Activated CD4-positive, alpha-beta T cell treated with anti-CD3 and anti-CD28 coated beads, Interleukin-2, amount 10 ng/mL, durations not matched to agents 7 days and 5 days (primary cell): ENCODE data around the gene ZNF546. TPM values are rescaled to one million over a fixed set of nuclear protein-coding genes. Genes with fewer than 3 reads are reported as not detected.

Experiments
- CTCF ChIA-PET: fragments of 350-600 bp; sonication (Branson Sonifier 250); formaldehyde crosslinking; loops from one replicate; lab custom pipeline; 2021; ENCODE audit warnings: antibody characterized with exemption; lab: Charles Lee
- POLR2A ChIA-PET: fragments of 350-600 bp; sonication (Branson Sonifier 250); formaldehyde crosslinking; loops from one replicate; lab custom pipeline; 2021; ENCODE audit warnings: antibody characterized with exemption; lab: Charles Lee
- DNase-seq: peaks from one replicate; pipeline ENCODE4 v3.0.0-alpha.2; 2020
- H3K27ac Mint-ChIP-seq: one replicate; pipeline ENCODE4 v1.8.0; 2021; ENCODE audit warnings: mild to moderate bottlenecking, moderate library complexity, mixed read lengths
- H3K27me3 Mint-ChIP-seq: one replicate; pipeline ENCODE4 v1.8.0; 2021; ENCODE audit warnings: mixed read lengths
- H3K36me3 Mint-ChIP-seq: one replicate; pipeline ENCODE4 v1.8.0; 2021; ENCODE audit warnings: low read depth, mixed read lengths
- H3K4me1 Mint-ChIP-seq: one replicate; pipeline ENCODE4 v1.8.0; 2021; ENCODE audit warnings: mixed read lengths
- H3K4me3 Mint-ChIP-seq: one replicate; pipeline ENCODE4 v1.8.0; 2021; ENCODE audit warnings: mild to moderate bottlenecking, moderate library complexity, mixed read lengths
- H3K9me3 Mint-ChIP-seq: one replicate; pipeline ENCODE4 v1.8.0; 2021; ENCODE audit warnings: mixed read lengths
- total RNA-seq, 2 experiments: library from RNA; stranded (reverse); gene quantifications; one replicate each; pipeline ENCODE4 v1.2.3, GENCODE V29; 2021

Gene ZNF546
- total RNA-seq, 2 experiments from 2014 or later = 6.1 to 8.9 TPM

- Mint-ChIP-seq H3K4me3 (peak overlapping the region; percentile 93), H3K4me1 (peaks cover 53% of the 10 kb centered on the region), H3K9me3 (peaks cover 6% of the 10 kb centered on the region), H3K27ac (peak overlapping the region; percentile 99), H3K27me3 (no peaks in the 10 kb centered on the region), H3K36me3 (peaks cover 36% of the 10 kb centered on the region)
- CTCF ChIA-PET = interaction anchor here (1.0 to 2.2 kb wide), 6 partner anchors 8 to 33 kb away, joined by 4 to 13 read pairs (median 6); partner anchors contain the start of gene ZNF546
- no peak for DNase-seq
- POLR2A ChIA-PET = interaction anchor here (1.9 kb wide), 1 partner anchor 16 kb away, joined by 8 read pairs; no protein-coding TSS in a partner anchor
These were observed 27.6 kb upstream of the ZNF546 start for GRCh38 chr19:39969266-39969665.

- POLR2A ChIA-PET = interaction anchor here (0.9 to 1.9 kb wide), 4 partner anchors 16 to 72 kb away, joined by 3 to 8 read pairs (median 6); partner anchors contain the start of gene ZNF546
- peaks cover 6% of the 10 kb centered on the region for H3K9me3 Mint-ChIP-seq
- peaks cover 56% of the 10 kb centered on the region for H3K4me1 Mint-ChIP-seq
- H3K27ac Mint-ChIP-seq = peak overlapping the region; percentile 99
- peak overlapping the region; percentile 93 for H3K4me3 Mint-ChIP-seq
- CTCF ChIA-PET = interaction anchor here (0.6 to 2.2 kb wide), 25 partner anchors 8 to 1371 kb away, joined by 3 to 14 read pairs (median 4); partner anchors contain the start of genes DYRK1B, FBL and ZNF546
- H3K36me3 Mint-ChIP-seq = peaks cover 42% of the 10 kb centered on the region
- H3K27me3 Mint-ChIP-seq = no peaks in the 10 kb centered on the region
- peak; percentile 15 for DNase-seq
These were observed 27.0 kb upstream of the ZNF546 start for GRCh38 chr19:39969681-39970424.

- ChIA-PET CTCF (interaction anchor here (0.6 to 2.2 kb wide), 26 partner anchors 9 to 1371 kb away, joined by 3 to 14 read pairs (median 4); partner anchors contain the start of genes DYRK1B, FBL, FCGBP and ZNF546), POLR2A (interaction anchor here (0.5 to 1.9 kb wide), 6 partner anchors 17 to 73 kb away, joined by 3 to 8 read pairs (median 4); partner anchors contain the start of gene ZNF546)
- no peak for DNase-seq
- H3K4me1 Mint-ChIP-seq = peaks cover 56% of the 10 kb centered on the region
- peak overlapping the region; percentile 93 for H3K4me3 Mint-ChIP-seq
- H3K9me3 Mint-ChIP-seq = peaks cover 6% of the 10 kb centered on the region
- peaks cover 45% of the 10 kb centered on the region for H3K36me3 Mint-ChIP-seq
- peak overlapping the region; percentile 99 for H3K27ac Mint-ChIP-seq
- H3K27me3 Mint-ChIP-seq = no peaks in the 10 kb centered on the region
These were observed 26.5 kb upstream of the ZNF546 start for GRCh38 chr19:39970425-39970674.

DNA sequence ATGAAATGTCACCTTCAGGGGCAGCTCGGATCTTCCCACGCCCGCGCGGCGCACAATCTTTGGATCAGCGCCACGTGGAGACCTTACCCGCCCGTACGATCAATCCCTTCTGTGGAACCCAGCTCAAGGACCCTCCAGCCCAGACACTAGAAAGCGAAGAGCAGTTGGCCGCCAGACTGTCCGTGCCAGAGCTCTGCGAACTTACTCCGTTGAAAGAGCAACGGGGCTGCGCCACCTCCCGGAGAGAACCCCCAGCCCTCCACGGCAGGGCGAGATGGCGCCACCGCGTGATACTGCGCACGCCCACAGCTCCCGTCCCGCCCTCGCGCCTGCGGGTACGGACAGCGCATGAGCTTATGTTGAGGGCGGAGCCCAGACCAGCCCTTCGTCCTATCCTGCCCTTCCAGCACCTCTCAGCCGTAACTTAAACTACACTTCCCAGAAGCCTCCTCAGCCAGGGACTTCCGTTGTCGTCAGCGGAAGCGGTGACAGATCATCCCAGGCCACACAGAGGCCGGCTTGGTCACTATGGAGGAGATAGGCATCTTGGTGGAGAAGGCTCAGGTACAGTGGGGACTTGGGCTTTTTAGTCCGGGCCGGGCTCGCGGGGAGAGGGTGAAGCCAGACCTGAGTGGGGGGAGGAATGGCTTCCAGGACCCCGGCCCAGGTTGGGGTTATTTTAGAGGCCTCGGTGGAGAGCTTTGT lies 26.0 kb upstream of the ZNF546 start, which contains the start of gene PSMC4:
Gene PSMC4 (plus strand): TSS at position 491 of the 705 bp plus-strand sequence. CDS start 38 bp downstream, at position 529.
- ChIA-PET CTCF (interaction anchor here (0.6 to 2.2 kb wide), 27 partner anchors 8 to 1372 kb away, joined by 3 to 14 read pairs (median 4); partner anchors contain the start of genes DYRK1B, FBL, FCGBP and ZNF546), POLR2A (interaction anchor here (0.5 to 1.9 kb wide), 6 partner anchors 17 to 73 kb away, joined by 3 to 8 read pairs (median 4); partner anchors contain the start of gene ZNF546)
- Mint-ChIP-seq H3K9me3 (peaks cover 8% of the 10 kb centered on the region), H3K36me3 (peaks cover 50% of the 10 kb centered on the region), H3K4me3 (peak within 1 kb of the TSS; percentile 93), H3K27me3 (no peaks in the 10 kb centered on the region), H3K27ac (peak within 1 kb of the TSS; percentile 99), H3K4me1 (peaks cover 56% of the 10 kb centered on the region)
- peak; percentile 99 for DNase-seq

DNA sequence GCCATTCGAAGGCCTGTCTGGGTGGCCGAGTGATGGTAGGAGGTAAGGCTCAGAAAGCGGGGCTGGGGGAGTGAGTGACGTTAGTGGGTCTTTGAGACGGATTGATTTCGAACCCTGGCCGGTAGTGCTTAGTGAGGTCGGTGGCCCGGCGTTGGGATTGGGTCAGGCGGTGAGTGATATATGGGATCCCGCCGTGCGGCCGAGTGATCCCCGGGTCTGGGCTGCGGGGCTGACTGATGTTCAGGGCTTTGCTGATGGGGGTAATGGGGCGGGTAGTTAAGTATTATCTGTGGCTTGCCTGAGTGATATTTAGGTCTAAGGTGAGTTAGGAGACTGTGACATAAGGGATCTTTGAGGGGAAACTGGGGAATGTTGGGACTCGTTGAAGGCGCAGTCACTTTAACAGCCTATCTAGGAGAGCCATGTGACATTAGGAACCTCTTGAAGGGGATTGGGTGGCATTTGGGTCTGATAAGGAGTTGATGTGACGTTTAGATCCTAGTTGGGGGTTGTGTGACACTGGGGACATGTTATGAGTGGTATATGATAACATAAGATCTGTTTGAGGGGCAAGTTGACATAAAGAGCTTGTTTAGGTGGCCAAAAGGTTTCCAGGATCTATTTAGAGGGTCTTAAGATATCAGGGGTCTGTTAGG lies 25.4 kb upstream of the ZNF546 start:
- H3K36me3 Mint-ChIP-seq = peaks cover 54% of the 10 kb centered on the region
- peaks cover 56% of the 10 kb centered on the region for H3K4me1 Mint-ChIP-seq
- no peak for DNase-seq
- ChIA-PET POLR2A (interaction anchor here (1.2 to 1.9 kb wide), 2 partner anchors 18 to 30 kb away, joined by 7 to 8 read pairs; no protein-coding TSS in a partner anchor), CTCF (interaction anchor here (0.9 to 2.2 kb wide), 17 partner anchors 8 to 173 kb away, joined by 3 to 14 read pairs (median 4); partner anchors contain the start of genes DYRK1B, FCGBP and ZNF546)
- no peaks in the 10 kb centered on the region for H3K27me3 Mint-ChIP-seq
- peak overlapping the region; percentile 93 for H3K4me3 Mint-ChIP-seq
- peaks cover 8% of the 10 kb centered on the region for H3K9me3 Mint-ChIP-seq
- peak overlapping the region; percentile 99 for H3K27ac Mint-ChIP-seq

DNA sequence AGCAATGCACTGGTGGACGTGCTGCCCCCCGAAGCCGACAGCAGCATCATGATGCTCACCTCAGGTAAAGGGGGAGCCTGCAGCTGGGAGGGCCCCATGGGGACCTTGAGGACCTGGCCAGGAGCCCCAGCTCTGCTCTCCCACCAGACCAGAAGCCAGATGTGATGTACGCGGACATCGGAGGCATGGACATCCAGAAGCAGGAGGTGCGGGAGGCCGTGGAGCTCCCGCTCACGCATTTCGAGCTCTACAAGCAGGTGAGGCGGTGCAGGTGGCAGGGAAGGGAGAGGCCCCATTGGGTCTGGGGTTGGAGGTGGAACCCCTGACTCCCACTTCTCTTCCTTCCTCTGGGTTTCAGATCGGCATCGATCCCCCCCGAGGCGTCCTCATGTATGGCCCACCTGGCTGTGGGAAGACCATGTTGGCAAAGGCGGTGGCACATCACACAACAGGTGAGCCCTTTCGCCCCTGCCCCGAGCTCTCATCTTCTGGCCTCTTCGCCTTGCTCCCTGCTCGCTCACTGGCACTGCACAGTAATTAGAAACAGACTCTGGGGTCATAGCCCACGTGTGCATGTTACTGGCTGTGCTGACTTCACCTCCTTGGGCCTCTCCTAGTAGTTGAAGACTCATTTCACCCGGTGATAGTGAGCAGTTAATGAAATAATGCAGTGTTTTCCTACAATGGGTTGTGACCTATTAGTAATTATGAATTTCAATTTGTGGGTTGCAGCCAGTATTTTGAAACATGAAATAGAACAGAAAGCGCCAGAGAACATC lies 22.3 kb upstream of the ZNF546 start:
- no peak overlapping the region for H3K4me3 Mint-ChIP-seq
- H3K27ac Mint-ChIP-seq = no peak overlapping the region

GRCh38 chr19:39982883-39983282 lies 14.0 kb upstream of the ZNF546 start:
- Mint-ChIP-seq H3K4me3 (no peak overlapping the region), H3K27me3 (no peaks in the 10 kb centered on the region), H3K4me1 (no peaks in the 10 kb centered on the region), H3K36me3 (peaks cover 83% of the 10 kb centered on the region), H3K27ac (no peak overlapping the region), H3K9me3 (peaks cover 38% of the 10 kb centered on the region)
- no peak for DNase-seq
- POLR2A ChIA-PET = no interaction called here
- CTCF ChIA-PET = no interaction called here

More for the DNA sequence above, 22.3 kb upstream of the ZNF546 start:
- POLR2A ChIA-PET = interaction anchor here (0.7 kb wide), 1 partner anchor 308 kb away, joined by 3 read pairs; no protein-coding TSS in a partner anchor
- Mint-ChIP-seq H3K4me1 (peaks cover 33% of the 10 kb centered on the region), H3K27me3 (no peaks in the 10 kb centered on the region), H3K36me3 (peaks cover 75% of the 10 kb centered on the region), H3K9me3 (peaks cover 5% of the 10 kb centered on the region)
- CTCF ChIA-PET = no interaction called here
- no peak for DNase-seq

DNA sequence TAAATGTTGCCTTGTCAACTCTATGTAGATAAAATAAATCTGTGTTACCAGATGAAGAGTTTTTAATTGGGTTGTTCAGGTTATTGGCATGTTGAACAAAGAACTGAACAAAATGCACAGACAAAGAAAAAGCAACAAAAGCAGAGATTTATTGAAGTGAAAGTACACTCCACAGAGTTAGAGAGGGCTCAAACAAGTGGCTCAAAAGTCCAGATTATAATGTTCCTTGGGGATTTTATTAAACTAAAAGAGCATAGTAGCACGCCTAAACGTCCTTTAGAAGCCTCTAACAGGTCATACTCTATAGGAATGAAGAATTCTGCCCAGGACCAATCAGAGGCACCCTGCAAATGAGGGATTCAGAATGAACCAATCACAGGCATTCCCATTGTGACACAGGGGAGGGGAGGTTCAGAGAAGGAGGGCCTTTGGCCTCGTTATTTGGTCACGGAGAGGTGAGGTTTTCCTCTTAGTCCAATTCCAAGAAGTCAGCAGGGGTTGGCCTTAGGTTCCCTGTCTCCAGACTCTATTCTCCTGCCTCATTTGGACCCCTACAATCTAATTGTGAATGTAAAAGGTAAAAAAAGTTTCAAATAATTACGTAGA lies 13.1 kb upstream of the ZNF546 start:
- Mint-ChIP-seq H3K27me3 (no peaks in the 10 kb centered on the region), H3K9me3 (peaks cover 39% of the 10 kb centered on the region), H3K36me3 (peaks cover 75% of the 10 kb centered on the region), H3K4me1 (no peaks in the 10 kb centered on the region), H3K27ac (no peak overlapping the region), H3K4me3 (no peak overlapping the region)
- POLR2A ChIA-PET = no interaction called here
- DNase-seq = no peak
- CTCF ChIA-PET = no interaction called here

GRCh38 chr19:39986643-39987042 lies 10.2 kb upstream of the ZNF546 start:
- CTCF ChIA-PET = no interaction called here
- Mint-ChIP-seq H3K27ac (no peak overlapping the region), H3K27me3 (no peaks in the 10 kb centered on the region), H3K36me3 (peaks cover 54% of the 10 kb centered on the region), H3K4me1 (peaks cover 11% of the 10 kb centered on the region), H3K9me3 (peaks cover 40% of the 10 kb centered on the region), H3K4me3 (no peak overlapping the region)
- POLR2A ChIA-PET = no interaction called here
- DNase-seq = no peak

DNA sequence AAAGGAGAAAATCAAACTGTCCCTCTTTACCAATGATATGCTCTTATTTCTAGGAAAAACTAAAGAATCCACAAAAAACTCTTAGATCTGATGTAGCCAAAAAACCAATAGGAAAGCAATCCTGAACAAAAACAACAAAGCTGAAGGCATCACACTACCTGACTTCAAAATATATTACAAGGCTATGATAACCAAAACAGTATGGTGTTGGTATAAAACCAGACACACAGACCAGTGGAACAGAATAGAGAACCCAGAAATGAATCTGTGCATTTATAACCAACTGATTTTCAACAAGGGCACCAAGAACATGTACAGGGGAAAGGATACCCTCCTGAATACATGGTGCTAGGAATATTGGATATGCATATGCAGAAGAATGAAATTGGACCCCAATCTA lies 9.7 kb upstream of the ZNF546 start:
- ChIA-PET CTCF (no interaction called here), POLR2A (no interaction called here)
- Mint-ChIP-seq H3K36me3 (peaks cover 53% of the 10 kb centered on the region), H3K4me1 (peaks cover 14% of the 10 kb centered on the region), H3K27ac (no peak overlapping the region), H3K4me3 (no peak overlapping the region), H3K9me3 (peaks cover 42% of the 10 kb centered on the region), H3K27me3 (no peaks in the 10 kb centered on the region)
- DNase-seq = no peak

DNA sequence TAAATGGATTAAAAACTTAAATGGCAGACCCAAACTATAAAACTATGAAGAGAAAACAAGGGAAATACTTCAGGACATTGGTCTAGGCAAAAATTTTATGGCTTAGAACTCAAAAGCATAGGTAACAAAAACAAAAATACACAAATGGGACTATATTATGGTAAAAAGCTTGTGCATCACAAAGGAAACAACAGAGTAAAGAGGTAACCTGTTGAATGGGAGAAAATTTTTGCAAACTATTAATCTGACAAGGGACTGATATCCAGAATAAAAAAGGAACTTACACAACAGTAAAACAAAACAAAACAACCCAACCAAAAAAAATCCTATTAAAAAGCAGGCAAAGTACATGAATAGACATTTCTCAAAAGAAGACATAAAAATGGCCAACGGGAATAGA lies 9.3 kb upstream of the ZNF546 start:
- ChIA-PET CTCF (no interaction called here), POLR2A (no interaction called here)
- Mint-ChIP-seq H3K4me3 (no peak overlapping the region), H3K27ac (no peak overlapping the region), H3K36me3 (peaks cover 51% of the 10 kb centered on the region), H3K4me1 (peaks cover 15% of the 10 kb centered on the region), H3K9me3 (peaks cover 43% of the 10 kb centered on the region), H3K27me3 (no peaks in the 10 kb centered on the region)
- DNase-seq = no peak
